ENCODE data around the gene COL8A1. TPM values are rescaled to one million over a fixed set of nuclear protein-coding genes. Genes with fewer than 3 reads are reported as not detected.
"Not testable (repeated sequence)": the region's sequence is repeated elsewhere in the genome, so short reads cannot be mapped to it uniquely, and the experiment has no call there.

Gene COL8A1
- total RNA-seq, 2 experiments from 2014 or later: not detected

DNA sequence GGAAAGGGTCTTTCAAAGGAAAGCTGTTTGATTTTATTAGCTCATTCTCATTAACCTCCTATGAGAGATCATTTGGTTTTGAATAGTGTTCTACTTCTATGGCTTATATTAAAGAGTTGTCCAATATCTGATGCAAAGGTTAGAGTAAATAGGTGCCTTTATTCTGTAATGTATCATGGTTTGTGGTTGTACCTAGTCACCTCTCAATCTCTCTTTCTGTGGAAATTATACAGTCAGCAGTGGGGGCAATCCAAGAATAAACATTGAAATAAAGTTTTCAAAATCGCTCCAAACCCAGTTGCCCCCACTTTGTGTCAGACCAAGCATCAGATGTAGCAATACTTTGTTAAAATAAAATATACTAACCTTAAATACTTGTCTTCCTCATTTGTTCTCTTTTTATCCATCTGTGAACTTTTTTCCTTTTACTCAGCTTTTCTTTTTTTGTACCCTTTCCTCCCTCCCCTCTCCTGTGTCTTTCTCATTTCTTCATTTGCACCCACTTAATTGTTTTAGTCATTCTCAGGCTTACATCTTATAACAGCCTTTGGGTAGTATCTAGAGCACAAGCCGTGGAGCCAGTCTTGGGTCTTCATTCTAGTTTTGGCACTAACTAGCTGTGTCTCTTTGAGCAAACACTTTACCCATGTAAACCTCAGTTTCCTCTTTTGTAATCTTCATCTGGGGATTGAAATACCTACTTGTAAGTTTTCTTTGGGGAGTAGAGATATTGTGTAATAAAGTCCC, 196.0 kb downstream of the COL8A1 start:
- ChIA-PET CTCF (interaction anchor here (1.3 to 4.7 kb wide), 6 partner anchors 9 to 426 kb away, joined by 3 to 44 read pairs (median 5); partner anchors contain the start of gene TBC1D23), POLR2A (no interaction called here)
- Mint-ChIP-seq H3K27ac (no peak overlapping the region), H3K4me1 (ENCODE audit: low read depth) (peaks cover 20% of the 10 kb centered on the region), H3K27me3 (no peaks in the 10 kb centered on the region), H3K9me3 (no peaks in the 10 kb centered on the region), H3K36me3 (no peaks in the 10 kb centered on the region), H3K4me3 (no peak overlapping the region)
- intact Hi-C loops (cut with micrococcal nuclease): loop anchor here (5.0 kb wide), 1 partner anchor 233 kb away; no protein-coding TSS in a partner anchor
- no peak for DNase-seq

DNA sequence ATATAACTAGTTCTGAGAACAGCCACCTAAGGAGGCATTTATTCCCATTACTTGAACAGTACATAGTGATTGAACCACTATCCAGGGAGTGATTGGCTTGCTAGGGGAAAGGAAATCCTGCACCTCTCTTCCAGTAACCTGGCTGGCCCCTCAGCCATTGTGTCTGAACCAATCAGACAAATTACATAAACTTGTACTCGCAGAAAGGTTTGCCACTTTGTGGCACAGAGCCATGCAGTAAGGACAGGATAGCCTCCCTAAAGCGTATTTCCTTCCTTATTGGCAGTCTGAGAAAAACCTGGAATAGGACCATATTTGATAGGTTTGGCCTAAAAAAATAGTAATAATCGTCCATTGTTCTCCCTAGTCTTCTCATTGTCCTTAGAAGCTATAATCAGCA, 198.3 kb downstream of the COL8A1 start:
- H3K27me3 Mint-ChIP-seq: no peaks in the 10 kb centered on the region
- no peak for DNase-seq
- no peaks in the 10 kb centered on the region for H3K9me3 Mint-ChIP-seq
- H3K36me3 Mint-ChIP-seq: no peaks in the 10 kb centered on the region
- CTCF ChIA-PET: interaction anchor here (0.7 to 1.5 kb wide), 2 partner anchors 19 to 410 kb away, joined by 3 read pairs; partner anchors contain the start of gene CMSS1
- POLR2A ChIA-PET: no interaction called here
- intact Hi-C loops (cut with micrococcal nuclease): no loop called here
- H3K27ac Mint-ChIP-seq: no peak overlapping the region
- H3K4me1 Mint-ChIP-seq (ENCODE audit: low read depth): peaks cover 11% of the 10 kb centered on the region
- no peak overlapping the region for H3K4me3 Mint-ChIP-seq

DNA sequence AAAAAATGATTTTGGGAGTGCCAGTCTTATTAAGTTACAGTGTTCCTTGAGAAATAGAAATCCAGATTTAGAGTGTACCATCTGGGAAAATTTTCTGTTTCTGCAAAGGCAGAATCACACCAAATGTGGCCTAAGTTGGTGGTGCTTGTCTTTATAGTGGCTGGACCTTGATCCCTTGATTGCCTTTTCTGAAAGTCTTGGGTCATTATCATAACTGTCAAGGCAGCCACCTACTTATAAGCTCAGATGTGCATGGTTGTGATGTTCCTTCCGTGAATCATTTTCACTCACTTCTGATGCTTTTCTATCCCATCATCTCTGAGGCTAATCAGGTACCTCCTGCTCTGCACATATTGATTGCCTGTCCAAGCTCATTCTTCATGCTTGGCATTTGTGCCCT, 199.3 kb downstream of the COL8A1 start:
- Mint-ChIP-seq H3K4me3 (no peak overlapping the region), H3K9me3 (no peaks in the 10 kb centered on the region), H3K27me3 (no peaks in the 10 kb centered on the region), H3K36me3 (no peaks in the 10 kb centered on the region), H3K27ac (no peak overlapping the region), H3K4me1 (ENCODE audit: low read depth) (peaks cover 11% of the 10 kb centered on the region)
- intact Hi-C loops (cut with micrococcal nuclease): no loop called here
- ChIA-PET CTCF (interaction anchor here (1.5 kb wide), 1 partner anchor 409 kb away, joined by 3 read pairs; no protein-coding TSS in a partner anchor), POLR2A (no interaction called here)
- no peak for DNase-seq

DNA sequence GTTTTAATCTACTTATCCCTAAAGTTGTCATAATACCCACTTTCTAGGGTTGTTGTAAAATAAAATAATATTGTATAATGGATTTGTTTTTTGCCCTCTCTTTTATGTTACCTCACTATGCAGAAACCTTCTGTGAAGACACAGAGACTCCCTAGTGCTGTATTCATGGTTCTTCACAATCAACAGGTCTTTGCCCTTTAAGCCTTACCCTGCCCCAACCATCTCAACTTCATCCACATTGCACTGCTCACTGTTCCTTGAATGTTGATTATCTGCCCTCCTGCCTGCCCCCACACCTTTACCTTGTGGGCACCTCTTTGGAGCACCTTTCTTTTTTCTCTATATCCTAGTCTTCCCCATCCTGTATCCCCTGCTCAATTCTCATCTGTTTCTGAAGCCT, 200.4 kb downstream of the COL8A1 start:
- POLR2A ChIA-PET: no interaction called here
- H3K27me3 Mint-ChIP-seq: no peaks in the 10 kb centered on the region
- CTCF ChIA-PET: interaction anchor here (1.4 kb wide), 1 partner anchor 415 kb away, joined by 6 read pairs; no protein-coding TSS in a partner anchor

DNA sequence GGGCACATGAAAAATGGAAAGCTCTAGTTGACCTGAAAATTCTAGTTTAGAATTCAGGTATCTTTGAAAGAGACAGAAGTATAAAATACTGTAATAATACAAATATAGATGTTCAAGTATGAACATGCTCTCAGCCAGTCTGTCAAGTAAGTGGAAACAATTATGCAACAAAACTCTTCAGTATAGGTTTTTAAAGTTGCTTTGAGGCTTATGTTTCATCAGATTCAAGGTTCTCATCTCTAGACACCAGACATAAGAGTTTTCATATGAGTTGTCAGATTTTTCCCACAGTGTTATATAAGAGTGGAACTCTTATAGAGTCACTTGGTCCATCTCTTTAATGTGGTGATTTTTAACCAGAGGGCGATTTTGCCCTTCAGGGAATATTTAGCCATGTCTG, 201.2 kb downstream of the COL8A1 start:
- no peaks in the 10 kb centered on the region for H3K9me3 Mint-ChIP-seq
- ChIA-PET POLR2A (no interaction called here), CTCF (interaction anchor here (1.4 kb wide), 1 partner anchor 414 kb away, joined by 6 read pairs; no protein-coding TSS in a partner anchor)
- H3K36me3 Mint-ChIP-seq: no peaks in the 10 kb centered on the region
- no peak overlapping the region for H3K27ac Mint-ChIP-seq
- H3K4me1 Mint-ChIP-seq (ENCODE audit: low read depth): peaks cover 1% of the 10 kb centered on the region
- intact Hi-C loops (cut with micrococcal nuclease): no loop called here
- no peak overlapping the region for H3K4me3 Mint-ChIP-seq
- H3K27me3 Mint-ChIP-seq: no peaks in the 10 kb centered on the region
- no peak for DNase-seq

More for the DNA sequence above, 200.4 kb downstream of the COL8A1 start:
- H3K4me3 Mint-ChIP-seq: no peak overlapping the region
- no peaks in the 10 kb centered on the region for H3K9me3 Mint-ChIP-seq
- intact Hi-C loops (cut with micrococcal nuclease): no loop called here
- H3K4me1 Mint-ChIP-seq (ENCODE audit: low read depth): peaks cover under 1% of the 10 kb centered on the region
- H3K36me3 Mint-ChIP-seq: no peaks in the 10 kb centered on the region
- H3K27ac Mint-ChIP-seq: no peak overlapping the region
- no peak for DNase-seq

DNA sequence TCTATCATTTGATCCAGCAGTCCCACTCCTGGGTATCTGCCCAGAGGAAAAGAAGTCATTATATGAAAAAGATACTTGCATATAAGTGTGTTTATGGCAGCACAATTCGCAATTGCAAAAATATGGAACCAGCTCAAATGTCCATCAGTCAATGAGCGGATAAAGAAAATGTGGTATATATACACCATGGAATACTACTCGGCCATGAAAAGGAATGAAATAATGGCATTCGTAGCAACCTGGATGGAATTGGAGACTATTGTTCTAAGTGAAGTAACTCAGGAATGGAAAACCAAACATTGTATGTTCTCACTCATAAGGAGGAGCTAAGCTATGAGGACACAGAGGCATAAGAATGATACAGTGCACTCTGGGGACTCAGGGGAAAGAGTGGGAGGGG, 203.6 kb downstream of the COL8A1 start:
- POLR2A ChIA-PET; intact Hi-C loops (cut with micrococcal nuclease); DNase-seq; H3K4me3 Mint-ChIP-seq; H3K36me3 Mint-ChIP-seq; H3K9me3 Mint-ChIP-seq; H3K4me1 Mint-ChIP-seq (ENCODE audit: low read depth); H3K27ac Mint-ChIP-seq; H3K27me3 Mint-ChIP-seq: not testable (repeated sequence)
- CTCF ChIA-PET: interaction anchor here (0.6 to 1.3 kb wide), 2 partner anchors 10 to 1024 kb away, joined by 3 to 9 read pairs; no protein-coding TSS in a partner anchor

DNA sequence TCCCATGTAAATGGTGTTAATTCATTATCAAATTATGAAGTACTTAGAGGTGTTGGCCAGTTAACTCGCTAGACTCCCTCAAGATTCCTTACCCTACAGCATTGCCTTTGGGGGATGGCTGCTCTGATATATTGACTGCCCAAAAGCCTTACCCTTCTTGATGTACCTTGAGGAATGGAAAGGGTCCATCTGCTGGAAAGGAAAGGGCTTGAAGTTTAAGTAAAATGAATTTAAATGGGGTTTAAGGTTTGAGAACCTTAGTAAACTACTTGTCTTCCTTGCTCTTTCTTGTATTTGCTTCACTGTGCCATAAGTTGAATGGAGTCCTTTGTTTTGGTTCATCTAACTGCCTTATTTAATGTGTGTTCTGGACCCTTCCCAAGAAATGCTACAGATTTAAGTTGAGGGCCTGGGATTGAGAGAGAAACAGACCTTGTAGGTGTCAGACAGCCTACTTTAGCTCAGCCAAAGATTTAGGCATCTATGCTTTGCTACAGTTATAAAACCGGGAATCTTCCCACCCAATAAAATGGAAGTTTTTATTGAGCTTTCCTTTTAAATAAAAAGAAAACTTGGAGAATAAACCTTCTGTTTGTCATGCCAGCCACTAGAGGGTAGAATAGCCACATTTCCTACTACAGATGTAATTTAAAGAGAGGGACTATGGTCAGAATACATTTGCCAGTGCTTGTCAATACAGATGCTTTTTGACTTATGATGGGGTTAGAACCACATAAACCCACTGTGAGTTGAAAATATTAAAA, 204.6 kb downstream of the COL8A1 start:
- intact Hi-C loops (cut with micrococcal nuclease): loop anchor here (1.0 kb wide), 1 partner anchor 411 kb away; no protein-coding TSS in a partner anchor
- Mint-ChIP-seq H3K27me3 (no peaks in the 10 kb centered on the region), H3K4me3 (no peak overlapping the region), H3K4me1 (ENCODE audit: low read depth) (peaks cover 10% of the 10 kb centered on the region), H3K36me3 (no peaks in the 10 kb centered on the region), H3K27ac (no peak overlapping the region), H3K9me3 (no peaks in the 10 kb centered on the region)
- CTCF ChIA-PET: interaction anchor here (0.6 to 2.5 kb wide), 10 partner anchors 10 to 473 kb away, joined by 3 to 24 read pairs (median 4); partner anchors contain the start of gene TBC1D23
- no peak for DNase-seq
- POLR2A ChIA-PET: no interaction called here

DNA sequence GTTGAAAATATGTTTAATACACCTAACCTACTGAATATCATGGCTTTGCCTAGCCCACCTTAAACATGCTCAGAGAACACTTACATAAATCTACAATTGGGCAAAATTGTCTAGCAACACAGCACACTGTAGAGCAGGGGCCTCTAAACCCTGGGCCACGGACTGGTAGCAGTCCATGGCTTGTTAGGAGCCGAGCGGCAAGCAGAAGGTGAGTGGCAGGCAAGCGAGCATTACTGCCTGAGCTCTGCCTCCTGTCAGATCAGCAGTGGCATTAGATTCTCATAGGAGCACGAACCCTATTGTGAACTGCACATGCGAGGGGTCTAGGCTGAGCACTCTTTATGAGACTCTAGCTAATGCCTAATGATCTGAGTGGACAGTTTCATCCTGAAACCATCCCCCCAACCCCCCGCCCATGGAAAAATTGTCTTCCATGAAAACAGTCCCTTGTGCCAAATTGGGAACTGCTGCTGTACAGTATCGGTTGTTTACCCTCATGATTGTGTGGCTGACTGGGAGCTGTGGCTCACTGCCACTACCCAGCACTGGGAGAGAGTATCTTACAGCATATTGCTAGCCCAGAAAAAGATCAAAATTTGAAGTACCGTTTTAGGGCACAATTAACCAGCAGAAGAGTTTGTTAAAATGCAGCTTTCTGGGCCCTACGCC, 205.3 kb downstream of the COL8A1 start:
- H3K4me3 Mint-ChIP-seq: no peak overlapping the region
- no peaks in the 10 kb centered on the region for H3K27me3 Mint-ChIP-seq
- ChIA-PET CTCF (interaction anchor here (0.5 to 2.5 kb wide), 17 partner anchors 8 to 417 kb away, joined by 3 to 24 read pairs (median 4); partner anchors contain the start of gene TBC1D23), POLR2A (no interaction called here)
- no peak for DNase-seq
- H3K9me3 Mint-ChIP-seq: no peaks in the 10 kb centered on the region
- no peaks in the 10 kb centered on the region for H3K36me3 Mint-ChIP-seq
- intact Hi-C loops (cut with micrococcal nuclease): loop anchor here (1.0 kb wide), 1 partner anchor 411 kb away; no protein-coding TSS in a partner anchor
- peaks cover 16% of the 10 kb centered on the region for H3K4me1 Mint-ChIP-seq (ENCODE audit: low read depth)
- no peak overlapping the region for H3K27ac Mint-ChIP-seq

DNA sequence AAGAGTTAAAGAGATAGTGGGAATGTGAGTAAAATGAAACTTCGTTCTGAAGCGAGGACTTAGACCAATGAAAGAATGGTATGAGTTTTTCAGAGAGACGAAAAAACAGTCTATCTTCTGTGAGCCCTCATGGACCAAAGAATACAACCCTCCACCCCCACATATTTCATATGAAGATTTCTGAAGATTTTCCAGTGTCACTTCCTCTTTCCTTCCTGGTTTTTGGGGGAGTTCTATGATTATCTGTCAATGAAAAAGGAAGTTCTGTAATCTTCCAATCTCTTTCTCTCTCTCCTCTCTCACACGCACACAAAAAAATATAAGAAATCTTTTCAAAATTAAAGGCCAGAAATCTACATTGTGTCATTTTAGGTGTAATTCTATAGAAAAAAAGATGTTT, 206.9 kb downstream of the COL8A1 start:
- CTCF ChIA-PET: interaction anchor here (1.3 to 2.5 kb wide), 2 partner anchors 13 to 223 kb away, joined by 4 to 24 read pairs; no protein-coding TSS in a partner anchor
- Mint-ChIP-seq H3K36me3 (no peaks in the 10 kb centered on the region), H3K27me3 (no peaks in the 10 kb centered on the region), H3K4me3 (no peak overlapping the region), H3K4me1 (ENCODE audit: low read depth) (peaks cover 16% of the 10 kb centered on the region), H3K9me3 (no peaks in the 10 kb centered on the region), H3K27ac (no peak overlapping the region)
- intact Hi-C loops (cut with micrococcal nuclease): no loop called here
- POLR2A ChIA-PET: no interaction called here
- DNase-seq: no peak

DNA sequence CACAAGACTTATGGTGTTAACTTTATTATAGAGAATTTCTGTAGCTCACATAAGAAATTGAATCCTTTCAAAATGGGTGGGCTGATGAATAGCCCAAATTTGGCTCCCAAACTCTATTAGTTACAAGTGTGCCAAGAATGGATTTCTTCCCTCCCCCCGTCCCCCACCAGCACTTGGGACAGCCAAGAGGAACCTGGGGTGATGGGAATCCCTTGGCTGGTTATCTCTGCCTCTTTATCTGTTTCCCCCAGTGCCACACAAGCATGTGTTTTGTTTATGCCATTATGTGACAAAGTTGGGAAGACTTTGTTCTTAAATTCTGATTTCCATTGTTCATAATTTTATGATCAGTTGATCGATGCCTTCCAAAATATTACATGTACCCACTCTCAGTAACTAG, 207.6 kb downstream of the COL8A1 start:
- Mint-ChIP-seq H3K4me3 (no peak overlapping the region), H3K27me3 (no peaks in the 10 kb centered on the region), H3K36me3 (no peaks in the 10 kb centered on the region), H3K4me1 (ENCODE audit: low read depth) (peaks cover 16% of the 10 kb centered on the region), H3K27ac (no peak overlapping the region), H3K9me3 (no peaks in the 10 kb centered on the region)
- no peak for DNase-seq
- intact Hi-C loops (cut with micrococcal nuclease): no loop called here
- ChIA-PET POLR2A (no interaction called here), CTCF (interaction anchor here (1.0 kb wide), 1 partner anchor 414 kb away, joined by 3 read pairs; the partner anchor contains the start of gene TBC1D23)

DNA sequence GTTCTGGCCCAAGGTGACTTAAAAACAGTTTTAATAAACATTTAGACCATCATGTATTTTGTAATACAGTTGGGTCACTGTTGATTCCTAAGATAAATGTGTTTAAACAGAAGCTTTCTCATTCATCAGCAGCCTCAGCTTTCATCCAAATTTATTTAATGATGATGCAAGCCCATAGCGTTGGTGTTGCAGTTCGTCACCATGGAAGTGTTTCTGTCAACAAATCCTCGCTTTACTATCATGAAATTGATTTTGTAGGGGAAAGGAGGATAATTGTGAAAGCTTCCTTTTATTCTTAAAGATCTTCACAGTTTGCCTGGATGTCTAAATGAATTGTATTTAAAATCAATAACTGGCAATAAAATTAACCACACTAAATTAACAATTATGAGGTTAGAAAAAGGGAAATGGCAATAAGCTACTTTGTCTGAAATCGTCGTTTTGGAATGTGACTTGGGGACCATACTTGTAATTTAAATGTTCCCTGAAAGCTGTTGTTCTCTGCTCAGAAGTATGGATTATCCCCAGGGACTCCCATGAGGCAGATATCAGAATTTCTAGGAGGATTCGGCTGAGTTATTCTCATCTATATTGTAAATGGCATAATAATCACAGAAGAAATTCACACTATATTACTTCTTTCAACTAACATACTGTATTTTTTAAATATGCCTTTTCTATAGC, 208.2 kb downstream of the COL8A1 start:
- H3K4me3 Mint-ChIP-seq: no peak overlapping the region
- DNase-seq: no peak
- intact Hi-C loops (cut with micrococcal nuclease): no loop called here
- H3K4me1 Mint-ChIP-seq (ENCODE audit: low read depth): peaks cover 16% of the 10 kb centered on the region
- ChIA-PET CTCF (interaction anchor here (0.9 to 1.5 kb wide), 4 partner anchors 15 to 414 kb away, joined by 3 to 4 read pairs (median 4); partner anchors contain the start of gene TBC1D23), POLR2A (no interaction called here)
- H3K27ac Mint-ChIP-seq: no peak overlapping the region
- H3K9me3 Mint-ChIP-seq: no peaks in the 10 kb centered on the region
- H3K27me3 Mint-ChIP-seq: no peaks in the 10 kb centered on the region
- H3K36me3 Mint-ChIP-seq: no peaks in the 10 kb centered on the region
